OCI-LY7 (cell line): ENCODE results near the gene CORO2B. TPM values are rescaled to one million over a fixed set of nuclear protein-coding genes. Genes with fewer than 3 reads are reported as not detected.

Experiments used
- BruUV-seq: library from RNA; stranded (reverse); fragments of 400-500 nt; replicated peaks from 2 replicates; lab custom pipeline; 2021; lab: Mats Ljungman, UMichigan
- CTCF ChIA-PET: fragments of 300-600 bp; sonication (Branson Sonifier 250); formaldehyde crosslinking; loops from one replicate; lab custom pipeline; 2022; ENCODE audit warnings: antibody characterized with exemption; ENCODE audit not compliant: unreplicated experiment; lab: Charles Lee
- POLR2A ChIA-PET: fragments of 300-600 bp; sonication (Branson Sonifier 250); formaldehyde crosslinking; loops from one replicate; lab custom pipeline; 2022; ENCODE audit warnings: antibody characterized with exemption; lab: Charles Lee
- DNase-seq: peaks from one replicate; pipeline ENCODE4 v3.0.0-alpha.2; 2015; ENCODE audit warnings: low spot score
- H2AFZ ChIP-seq: fragments of 200-600 bp; sonication (generic), shearing (Covaris generic); 2 replicates; pipeline ENCODE4 v1.6.1; 2014; ENCODE audit warnings: mild to moderate bottlenecking, antibody characterized with exemption, low read length, moderate library complexity
- H3K27ac ChIP-seq: fragments of 200-600 bp; sonication (generic); 2 replicates; pipeline ENCODE4 v1.5.1; 2014; ENCODE audit warnings: mixed run types, low read depth, mild to moderate bottlenecking, moderate library complexity, low read length, inconsistent platforms; ENCODE audit not compliant: poor library complexity, severe bottlenecking
- H3K36me3 ChIP-seq: fragments of 200-600 bp; sonication (generic); 2 replicates; pipeline ENCODE4 v1.6.1; 2014; ENCODE audit warnings: mild to moderate bottlenecking, antibody characterized with exemption, low read length, moderate library complexity, mixed read lengths; ENCODE audit not compliant: insufficient read depth
- H3K4me1 ChIP-seq: fragments of 200-600 bp; sonication (generic); 2 replicates; pipeline ENCODE4 v1.5.1; 2014; ENCODE audit warnings: mild to moderate bottlenecking, low read length; ENCODE audit not compliant: insufficient read depth, poor library complexity, severe bottlenecking
- H3K4me2 ChIP-seq: fragments of 200-600 bp; sonication (generic); 2 replicates; pipeline ENCODE4 v1.6.1; 2014; ENCODE audit warnings: mild to moderate bottlenecking, low read length
- H3K4me3 ChIP-seq: fragments of 200-600 bp; sonication (generic); 2 replicates; pipeline ENCODE4 v1.5.1; 2014; ENCODE audit warnings: mild to moderate bottlenecking, low read depth, low read length; ENCODE audit not compliant: poor library complexity, severe bottlenecking
- H3K79me2 ChIP-seq: fragments of 200-600 bp; sonication (generic); 2 replicates; pipeline ENCODE4 v1.6.1; 2016; ENCODE audit warnings: low read depth, mild to moderate bottlenecking, low read length, moderate library complexity, mixed read lengths; ENCODE audit not compliant: insufficient read depth
- H3K9me2 ChIP-seq: fragments of 200-600 bp; sonication (generic); 2 replicates; pipeline ENCODE4 v1.6.1; 2016; ENCODE audit warnings: mild to moderate bottlenecking, low read length, mixed read lengths; ENCODE audit not compliant: insufficient read depth
- H3K9me3 ChIP-seq: fragments of 200-600 bp; sonication (generic); 2 replicates; pipeline ENCODE4 v1.6.1; 2014; ENCODE audit warnings: mild to moderate bottlenecking, mixed run types, low read length, mixed read lengths
- H4K20me1 ChIP-seq: fragments of 200-600 bp; sonication (generic); 2 replicates; pipeline ENCODE4 v1.6.1; 2014; ENCODE audit warnings: mild to moderate bottlenecking, antibody characterized with exemption, low read length, moderate library complexity, mixed read lengths; ENCODE audit not compliant: insufficient read depth
- CTCF ChIP-seq: fragments of 200-600 bp; sonication (generic); conservative IDR thresholded peaks from 2 replicates; pipeline ENCODE4 v1.5.1; 2014; ENCODE audit warnings: mild to moderate bottlenecking, antibody characterized with exemption, low read length, moderate library complexity, mixed read lengths
- EZH2phosphoT487 ChIP-seq: fragments of 200-600 bp; sonication (generic); IDR thresholded peaks from 2 replicates; pipeline ENCODE4 v1.6.1; 2018; ENCODE audit warnings: low read depth, borderline replicate concordance, mild to moderate bottlenecking, mixed run types, antibody characterized with exemption, low read length, moderate library complexity, mixed read lengths
- intact Hi-C: fragments of 100-400 bp; cut with micrococcal nuclease; formaldehyde crosslinking; loops from one replicate; pipeline ENCODE4 v1.10.0; 2022; ENCODE audit not compliant: unreplicated experiment
- total RNA-seq, 2 experiments: library from RNA; depleted of rRNA in 1 of 2; stranded (reverse); fragments of >200 nt in 1 of 2; shearing (Covaris generic) in 1 of 2; gene quantifications; 2 replicates each; pipeline ENCODE4 v1.2.3, GENCODE V29; 2014 to 2022

CORO2B gene
- total RNA-seq, 2 experiments from 2014 or later, result 7.4 to 12.5 TPM

DNA sequence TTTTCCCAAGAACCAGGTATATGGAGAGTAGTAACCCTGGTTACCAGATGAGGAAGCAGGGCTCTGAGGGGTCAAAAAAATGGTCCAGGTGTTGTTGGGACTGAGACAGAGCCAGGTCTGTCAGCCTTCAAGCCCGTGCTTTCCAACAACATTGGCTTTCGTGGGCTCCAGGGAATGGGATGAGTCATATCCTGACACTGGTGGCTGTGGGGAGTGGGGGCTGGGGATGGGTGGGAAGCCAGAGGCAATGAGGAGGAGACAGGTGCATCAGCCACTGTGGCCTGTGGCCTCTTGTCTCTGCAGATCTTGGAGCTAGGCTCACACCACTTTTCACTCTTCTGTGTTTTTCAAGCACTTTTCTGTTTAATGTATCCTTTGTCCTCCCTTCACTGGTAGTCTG, 38.2 kb downstream of the CORO2B start:
- Histone ChIP-seq H2AFZ (no peak overlapping the region), H3K79me2 (peaks cover 6% of the 10 kb centered on the region; the same call in 1 of the 2 replicates), H3K4me2 (no peak overlapping the region), H3K4me1 (peaks cover 44% of the 10 kb centered on the region), H3K9me3 (no peaks in the 10 kb centered on the region; the same call in 1 of the 2 replicates), H3K4me3 (no peak overlapping the region), H3K9me2 (no peaks in the 10 kb centered on the region), H3K27ac (no peak overlapping the region), H3K36me3 (no peaks in the 10 kb centered on the region; the same call in 1 of the 2 replicates), H4K20me1 (no peaks in the 10 kb centered on the region)
- TF ChIP-seq CTCF, result no peak
- TF ChIP-seq EZH2phosphoT487, result no peak
- CTCF ChIA-PET, result no interaction called here
- POLR2A ChIA-PET, result interaction anchor here (0.9 kb wide), 1 partner anchor 14 kb away, joined by 3 read pairs; no protein-coding TSS in a partner anchor
- intact Hi-C loops, result no loop called here
- no TSS peak for BruUV-seq
- DNase-seq, result no peak

GRCh38 chr15:68617777-68618176, 39.0 kb downstream of the CORO2B start:
- CTCF ChIA-PET, result no interaction called here

More at GRCh38 chr15:68617777-68618176, 39.0 kb downstream of the CORO2B start:
- no peaks in the 10 kb centered on the region; the same call in 1 of the 2 replicates for H3K36me3 ChIP-seq
- no peak overlapping the region for H2AFZ ChIP-seq
- H3K4me3 ChIP-seq, result no peak overlapping the region
- H3K9me3 ChIP-seq, result no peaks in the 10 kb centered on the region; the same call in 1 of the 2 replicates
- H3K4me2 ChIP-seq, result 0 out of 2 replicates have a peak overlapping the region, but pooled peaks have one; percentile 15
- TF ChIP-seq CTCF, result no peak
- TF ChIP-seq EZH2phosphoT487, result no peak
- no peak for DNase-seq
- H3K79me2 ChIP-seq, result peaks cover 9% of the 10 kb centered on the region; the same call in 1 of the 2 replicates
- POLR2A ChIA-PET, result interaction anchor here (1.2 kb wide), 1 partner anchor 29 kb away, joined by 4 read pairs; no protein-coding TSS in a partner anchor
- H3K27ac ChIP-seq, result no peak overlapping the region
- no peaks in the 10 kb centered on the region for H4K20me1 ChIP-seq
- H3K9me2 ChIP-seq, result no peaks in the 10 kb centered on the region
- BruUV-seq, result no TSS peak
- H3K4me1 ChIP-seq, result peaks cover 51% of the 10 kb centered on the region
- intact Hi-C loops, result no loop called here
